HG03521 (cell line): ENCODE results near the gene KIF5A.
"Not testable (repeated sequence)": the region's sequence is repeated elsewhere in the genome, so short reads cannot be mapped to it uniquely, and the experiment has no call there.

Source experiments
- ATAC-seq: cut with Tn5 transposase; IDR thresholded peaks from one replicate; pipeline ENCODE4 v1.9.1; 2021; ENCODE audit warnings: mild to moderate bottlenecking, moderate library complexity; ENCODE audit not compliant: unreplicated experiment

KIF5A gene

GRCh38 chr12:57553343-57554202 lies 3.7 kb downstream of the KIF5A start:
- no peak for ATAC-seq

- no peak for ATAC-seq
These were observed 4.6 kb downstream of the KIF5A start for GRCh38 chr12:57554453-57554852.

- ATAC-seq, result no peak
These were observed 5.1 kb downstream of the KIF5A start for GRCh38 chr12:57554897-57555296.

GRCh38 chr12:57558864-57559263 lies 9.0 kb downstream of the KIF5A start:
- ATAC-seq, result no peak

- ATAC-seq, result no peak
These were observed 10.7 kb downstream of the KIF5A start for GRCh38 chr12:57560516-57560915.

- ATAC-seq, result not testable (repeated sequence)
These were observed 11.3 kb downstream of the KIF5A start for GRCh38 chr12:57561117-57561516.

GRCh38 chr12:57563358-57563757 lies 13.5 kb downstream of the KIF5A start:
- ATAC-seq, result no peak

GRCh38 chr12:57564178-57564740 lies 14.4 kb downstream of the KIF5A start:
- no peak for ATAC-seq

- no peak for ATAC-seq
These were observed 19.0 kb downstream of the KIF5A start for GRCh38 chr12:57568838-57569237.

GRCh38 chr12:57569858-57570257 lies 20.0 kb downstream of the KIF5A start:
- no peak for ATAC-seq

- not testable (repeated sequence) for ATAC-seq
These were observed 20.6 kb downstream of the KIF5A start for GRCh38 chr12:57570438-57570837.

- ATAC-seq, result no peak
These were observed 22.3 kb downstream of the KIF5A start for GRCh38 chr12:57571926-57572762.

- ATAC-seq, result no peak
These were observed 25.0 kb downstream of the KIF5A start for GRCh38 chr12:57574795-57575194.

- ATAC-seq, result no peak
These were observed 26.1 kb downstream of the KIF5A start for GRCh38 chr12:57575771-57576612.

GRCh38 chr12:57576613-57577160 lies 26.8 kb downstream of the KIF5A start:
- no peak for ATAC-seq

- no peak for ATAC-seq
These were observed 28.3 kb downstream of the KIF5A start for GRCh38 chr12:57577981-57578758.

GRCh38 chr12:57579011-57579410 lies 29.2 kb downstream of the KIF5A start:
- ATAC-seq, result no peak

- no peak for ATAC-seq
These were observed 30.0 kb downstream of the KIF5A start for GRCh38 chr12:57579677-57580465.

- no peak for ATAC-seq
These were observed 30.6 kb downstream of the KIF5A start for GRCh38 chr12:57580466-57580795.
